ENCODE data around the gene RHOD.

DNA sequence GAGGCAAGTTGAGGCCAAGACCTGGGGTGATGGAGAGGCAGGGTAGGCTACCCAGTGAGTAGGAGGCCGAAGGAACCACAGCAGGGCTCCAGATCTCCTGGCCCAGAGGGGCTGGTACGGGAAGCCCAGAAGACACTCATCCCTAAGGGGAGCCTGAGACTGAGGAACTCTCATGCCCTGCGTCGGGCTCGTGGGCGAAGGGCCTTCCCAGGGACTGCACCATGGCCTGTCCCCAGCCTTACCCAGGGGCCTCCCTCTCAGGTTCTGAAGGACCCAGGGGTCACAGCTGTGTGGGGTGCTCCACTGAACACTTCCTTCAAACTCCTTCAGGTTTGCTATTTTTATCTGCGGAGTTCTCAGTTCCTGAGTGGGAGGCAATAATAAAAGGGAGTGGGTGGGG, 49.5 kb upstream of the RHOD start:
- TF ChIP-seq, protein P1, sequence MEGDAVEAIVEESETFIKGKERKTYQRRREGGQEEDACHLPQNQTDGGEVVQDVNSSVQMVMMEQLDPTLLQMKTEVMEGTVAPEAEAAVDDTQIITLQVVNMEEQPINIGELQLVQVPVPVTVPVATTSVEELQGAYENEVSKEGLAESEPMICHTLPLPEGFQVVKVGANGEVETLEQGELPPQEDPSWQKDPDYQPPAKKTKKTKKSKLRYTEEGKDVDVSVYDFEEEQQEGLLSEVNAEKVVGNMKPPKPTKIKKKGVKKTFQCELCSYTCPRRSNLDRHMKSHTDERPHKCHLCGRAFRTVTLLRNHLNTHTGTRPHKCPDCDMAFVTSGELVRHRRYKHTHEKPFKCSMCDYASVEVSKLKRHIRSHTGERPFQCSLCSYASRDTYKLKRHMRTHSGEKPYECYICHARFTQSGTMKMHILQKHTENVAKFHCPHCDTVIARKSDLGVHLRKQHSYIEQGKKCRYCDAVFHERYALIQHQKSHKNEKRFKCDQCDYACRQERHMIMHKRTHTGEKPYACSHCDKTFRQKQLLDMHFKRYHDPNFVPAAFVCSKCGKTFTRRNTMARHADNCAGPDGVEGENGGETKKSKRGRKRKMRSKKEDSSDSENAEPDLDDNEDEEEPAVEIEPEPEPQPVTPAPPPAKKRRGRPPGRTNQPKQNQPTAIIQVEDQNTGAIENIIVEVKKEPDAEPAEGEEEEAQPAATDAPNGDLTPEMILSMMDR (IDR thresholded peaks at IDR 0.05) = no peak
- TF ChIP-seq POLR2AphosphoS5 (IDR thresholded peaks at IDR 0.05) = no peak
- TF ChIP-seq EP300 (IDR thresholded peaks at IDR 0.05) = no peak
- TF ChIP-seq POLR2A (IDR thresholded peaks at IDR 0.05) = no peak

Measured in sigmoid colon (tissue), 4 donors.